ENCODE data around the gene RAPGEF3. TPM values are rescaled to one million over a fixed set of nuclear protein-coding genes. Genes with fewer than 3 reads are reported as not detected.
A peak's percentile ranks its signal among the peaks of the same experiment; 100 is the strongest.

The RAPGEF3 gene
- total RNA-seq, 1 donor from 2014 or later, result 1.2 TPM

- TF ChIP-seq, protein P1, sequence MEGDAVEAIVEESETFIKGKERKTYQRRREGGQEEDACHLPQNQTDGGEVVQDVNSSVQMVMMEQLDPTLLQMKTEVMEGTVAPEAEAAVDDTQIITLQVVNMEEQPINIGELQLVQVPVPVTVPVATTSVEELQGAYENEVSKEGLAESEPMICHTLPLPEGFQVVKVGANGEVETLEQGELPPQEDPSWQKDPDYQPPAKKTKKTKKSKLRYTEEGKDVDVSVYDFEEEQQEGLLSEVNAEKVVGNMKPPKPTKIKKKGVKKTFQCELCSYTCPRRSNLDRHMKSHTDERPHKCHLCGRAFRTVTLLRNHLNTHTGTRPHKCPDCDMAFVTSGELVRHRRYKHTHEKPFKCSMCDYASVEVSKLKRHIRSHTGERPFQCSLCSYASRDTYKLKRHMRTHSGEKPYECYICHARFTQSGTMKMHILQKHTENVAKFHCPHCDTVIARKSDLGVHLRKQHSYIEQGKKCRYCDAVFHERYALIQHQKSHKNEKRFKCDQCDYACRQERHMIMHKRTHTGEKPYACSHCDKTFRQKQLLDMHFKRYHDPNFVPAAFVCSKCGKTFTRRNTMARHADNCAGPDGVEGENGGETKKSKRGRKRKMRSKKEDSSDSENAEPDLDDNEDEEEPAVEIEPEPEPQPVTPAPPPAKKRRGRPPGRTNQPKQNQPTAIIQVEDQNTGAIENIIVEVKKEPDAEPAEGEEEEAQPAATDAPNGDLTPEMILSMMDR (IDR thresholded peaks at IDR 0.05), result no peak
- H3K9me3 Mint-ChIP-seq (ENCODE audit: unreplicated experiment), result no peaks in the 10 kb centered on the region
- no peak for DNase-seq (ENCODE audit: extremely low spot score, unreplicated experiment)
- H3K27me3 Mint-ChIP-seq (ENCODE audit: unreplicated experiment), result peaks cover 1% of the 10 kb centered on the region
- H3K36me3 Mint-ChIP-seq (ENCODE audit: unreplicated experiment), result no peaks in the 10 kb centered on the region
- H3K27ac Mint-ChIP-seq (ENCODE audit: unreplicated experiment), result no peak overlapping the region
- H3K4me1 Mint-ChIP-seq (ENCODE audit: unreplicated experiment), result peaks cover 49% of the 10 kb centered on the region
- H3K4me3 Mint-ChIP-seq (ENCODE audit: unreplicated experiment), result no peak overlapping the region
Observed at GRCh38 chr12:47737936-47738594, 20.6 kb downstream of the RAPGEF3 start.

GRCh38 chr12:47736877-47737676 lies 21.6 kb downstream of the RAPGEF3 start:
- Mint-ChIP-seq H3K4me3 (ENCODE audit: unreplicated experiment) (peak overlapping the region; percentile 33), H3K27me3 (ENCODE audit: unreplicated experiment) (no peaks in the 10 kb centered on the region), H3K9me3 (ENCODE audit: unreplicated experiment) (no peaks in the 10 kb centered on the region), H3K27ac (ENCODE audit: unreplicated experiment) (peak overlapping the region; percentile 86), H3K36me3 (ENCODE audit: unreplicated experiment) (no peaks in the 10 kb centered on the region), H3K4me1 (ENCODE audit: unreplicated experiment) (peaks cover 49% of the 10 kb centered on the region)
- DNase-seq (ENCODE audit: extremely low spot score, unreplicated experiment), result peak; percentile 95
- TF ChIP-seq, protein P1 (IDR thresholded peaks at IDR 0.05), result no peak

DNA sequence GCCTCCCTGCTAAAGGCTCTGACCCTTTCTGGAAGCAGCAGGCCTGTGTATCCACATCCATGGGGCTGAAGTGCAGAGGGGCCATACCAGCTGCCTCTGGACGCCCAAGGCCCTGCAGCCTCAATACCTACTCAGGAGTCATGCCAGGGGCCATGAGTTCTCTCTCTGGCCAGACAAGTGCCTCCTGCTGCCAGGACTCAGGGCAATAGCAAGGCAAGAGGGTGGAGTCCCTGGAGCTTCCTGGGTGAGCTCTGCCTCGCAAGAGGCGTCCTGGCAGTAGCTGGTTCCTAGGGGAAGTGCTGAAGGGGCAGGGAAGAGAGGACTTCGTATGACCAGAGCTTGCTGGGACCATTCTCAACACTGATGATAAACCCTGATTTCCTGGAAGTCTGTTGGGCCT lies 22.5 kb downstream of the RAPGEF3 start:
- TF ChIP-seq, protein P1 (IDR thresholded peaks at IDR 0.05), result no peak
- Mint-ChIP-seq H3K36me3 (ENCODE audit: unreplicated experiment) (no peaks in the 10 kb centered on the region), H3K27ac (ENCODE audit: unreplicated experiment) (peak overlapping the region; percentile 86), H3K27me3 (ENCODE audit: unreplicated experiment) (no peaks in the 10 kb centered on the region), H3K4me1 (ENCODE audit: unreplicated experiment) (peaks cover 46% of the 10 kb centered on the region), H3K4me3 (ENCODE audit: unreplicated experiment) (no peak overlapping the region), H3K9me3 (ENCODE audit: unreplicated experiment) (no peaks in the 10 kb centered on the region)
- no peak for DNase-seq (ENCODE audit: extremely low spot score, unreplicated experiment)

- no peak overlapping the region for H3K27ac Mint-ChIP-seq (ENCODE audit: unreplicated experiment)
- no peaks in the 10 kb centered on the region for H3K27me3 Mint-ChIP-seq (ENCODE audit: unreplicated experiment)
- no peaks in the 10 kb centered on the region for H3K36me3 Mint-ChIP-seq (ENCODE audit: unreplicated experiment)
- peaks cover 43% of the 10 kb centered on the region for H3K4me1 Mint-ChIP-seq (ENCODE audit: unreplicated experiment)
- TF ChIP-seq, protein P1 (IDR thresholded peaks at IDR 0.05), result no peak
- H3K4me3 Mint-ChIP-seq (ENCODE audit: unreplicated experiment), result no peak overlapping the region
- no peaks in the 10 kb centered on the region for H3K9me3 Mint-ChIP-seq (ENCODE audit: unreplicated experiment)
- DNase-seq (ENCODE audit: extremely low spot score, unreplicated experiment), result no peak
Observed at GRCh38 chr12:47735649-47736048, 23.0 kb downstream of the RAPGEF3 start.

Measured in osteocyte (in vitro differentiated cells).